GM06990 (cell line): Measurements from ENCODE around the gene PDZRN4.

Experiments
- DNase-seq: peaks from one replicate; pipeline ENCODE4 v3.0.0-alpha.2; 2011; ENCODE audit not compliant: insufficient read length; ENCODE audit errors: extremely low read depth
- H3K27me3 ChIP-seq: replicated peaks from 2 replicates; pipeline ENCODE4 v1.6.0; 2011; ENCODE audit warnings: low read length; ENCODE audit not compliant: control insufficient read depth, insufficient read depth
- H3K36me3 ChIP-seq: 2 replicates; pipeline ENCODE4 v1.5.1; 2011; ENCODE audit warnings: low read length; ENCODE audit not compliant: control insufficient read depth, insufficient read depth
- H3K4me3 ChIP-seq: replicated peaks from 2 replicates; pipeline ENCODE4 v1.5.1; 2011; ENCODE audit warnings: low read depth, mild to moderate bottlenecking, control low read depth, low read length
- CTCF ChIP-seq: IDR thresholded peaks from 2 replicates; pipeline ENCODE4 v1.5.1; 2011; ENCODE audit warnings: low read length, control low read depth, mild to moderate bottlenecking, inconsistent platforms; ENCODE audit not compliant: insufficient read depth, poor library complexity, severe bottlenecking

PDZRN4 gene

DNA sequence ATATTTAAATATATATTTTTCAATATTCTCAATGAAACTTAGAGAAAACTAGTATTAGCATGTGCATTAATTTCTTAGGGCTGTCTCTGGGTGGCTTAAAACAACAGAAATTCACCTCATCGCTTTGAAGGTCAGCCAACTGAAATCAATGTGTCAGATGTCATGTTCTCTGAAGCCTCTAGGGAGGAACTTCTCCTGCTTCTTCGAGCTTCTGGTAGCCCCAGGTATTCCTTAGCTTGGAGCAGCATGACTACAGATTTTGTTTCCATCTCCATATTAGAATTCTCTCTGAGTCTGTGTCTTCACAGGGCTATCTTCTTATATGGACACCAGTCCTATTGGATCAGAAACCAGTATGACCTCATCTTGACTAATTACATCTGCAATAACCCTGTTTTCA lies 221.5 kb downstream of the PDZRN4 start:
- H3K36me3 ChIP-seq, result no peaks in the 10 kb centered on the region
- H3K4me3 ChIP-seq, result no peak overlapping the region
- no peak for DNase-seq
- TF ChIP-seq CTCF, result no peak
- no peaks in the 10 kb centered on the region for H3K27me3 ChIP-seq

- no peak for DNase-seq
Measured at GRCh38 chr12:41418586-41418985, 230.5 kb downstream of the PDZRN4 start.

DNA sequence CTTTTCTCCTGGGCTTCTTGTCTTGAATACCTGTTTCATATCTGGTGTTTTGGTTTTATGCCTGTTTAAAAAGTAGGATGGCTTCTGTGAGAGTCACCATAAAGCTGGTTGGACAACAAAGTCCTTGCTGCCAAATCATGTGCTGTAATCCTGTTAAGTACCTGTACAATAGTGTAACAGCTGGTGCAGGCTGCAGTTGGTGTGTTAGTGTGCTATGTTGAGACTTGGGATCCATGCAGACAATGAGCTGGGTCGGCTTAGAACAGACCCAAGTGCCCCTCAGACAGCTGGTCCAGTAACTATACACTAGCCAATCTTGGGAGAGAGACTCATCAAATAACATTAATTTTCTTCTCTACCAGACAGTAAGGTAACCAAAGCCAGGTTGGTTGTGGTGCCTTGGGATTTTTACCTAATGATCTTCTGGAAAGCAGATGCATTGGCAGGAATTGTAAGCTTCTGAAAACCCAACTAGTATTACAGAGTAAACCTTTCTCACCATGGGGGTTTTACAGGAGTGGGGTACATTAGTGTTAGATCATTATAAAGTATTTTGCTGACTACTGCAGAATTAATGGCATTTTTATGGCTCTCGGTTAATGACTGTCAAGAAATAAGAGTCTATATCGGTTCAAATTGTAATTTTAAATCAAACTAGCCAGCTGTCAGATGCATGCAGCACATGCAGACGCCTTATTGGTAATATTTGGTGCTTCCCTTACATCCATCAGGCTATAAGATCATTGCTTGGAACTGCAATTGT lies 231.2 kb downstream of the PDZRN4 start:
- no peak overlapping the region for H3K4me3 ChIP-seq
- no peak for TF ChIP-seq CTCF

More at GRCh38 chr12:41418586-41418985, 230.5 kb downstream of the PDZRN4 start:
- H3K36me3 ChIP-seq, result no peaks in the 10 kb centered on the region
- H3K4me3 ChIP-seq, result no peak overlapping the region
- no peak for TF ChIP-seq CTCF
- no peaks in the 10 kb centered on the region for H3K27me3 ChIP-seq

DNA sequence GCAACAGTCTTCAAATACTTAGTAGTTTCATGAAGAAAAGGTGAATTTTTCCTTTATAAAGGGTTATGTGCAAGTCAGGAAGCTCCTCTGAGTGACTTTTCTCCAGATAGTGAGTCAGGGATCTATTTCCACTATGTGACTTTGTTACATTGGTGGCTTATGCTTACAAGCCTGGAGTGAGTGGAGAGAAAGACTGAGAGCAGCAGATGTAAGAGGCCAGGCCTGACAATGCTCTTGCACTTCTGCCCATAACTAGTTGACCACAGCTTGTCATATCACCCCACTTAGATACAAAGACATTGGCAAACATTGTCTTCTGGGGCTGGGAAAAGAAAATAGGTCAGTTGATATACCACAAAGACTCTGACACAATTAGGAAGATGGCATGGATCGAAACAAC lies 236.5 kb downstream of the PDZRN4 start:
- Histone ChIP-seq H3K36me3 (no peaks in the 10 kb centered on the region), H3K27me3 (no peaks in the 10 kb centered on the region), H3K4me3 (no peak overlapping the region)
- no peak for DNase-seq
- no peak for TF ChIP-seq CTCF

More for the DNA sequence above, 231.2 kb downstream of the PDZRN4 start:
- DNase-seq, result no peak
- Histone ChIP-seq H3K36me3 (no peaks in the 10 kb centered on the region), H3K27me3 (no peaks in the 10 kb centered on the region)

DNA sequence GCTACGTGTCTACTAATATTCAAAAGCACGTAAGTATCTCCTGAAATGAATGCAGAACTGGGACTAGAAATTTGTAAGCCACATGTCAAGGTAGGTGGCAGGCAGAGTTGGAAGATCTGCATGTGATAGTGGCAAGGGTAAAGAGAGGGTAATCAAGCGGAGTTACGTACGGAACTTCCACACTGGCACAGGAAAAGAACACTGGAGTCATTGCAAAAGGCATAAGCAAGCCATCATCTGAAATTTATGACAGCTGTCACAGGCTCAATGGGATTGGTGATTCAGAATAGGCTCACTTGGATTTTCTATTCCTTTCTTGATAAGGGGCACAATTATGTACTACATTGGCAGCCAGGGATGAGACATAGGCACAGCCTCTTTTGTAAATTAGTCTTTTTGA lies 245.3 kb downstream of the PDZRN4 start:
- Histone ChIP-seq H3K4me3 (no peak overlapping the region), H3K27me3 (no peaks in the 10 kb centered on the region), H3K36me3 (no peaks in the 10 kb centered on the region)
- DNase-seq, result no peak
- TF ChIP-seq CTCF, result no peak

DNA sequence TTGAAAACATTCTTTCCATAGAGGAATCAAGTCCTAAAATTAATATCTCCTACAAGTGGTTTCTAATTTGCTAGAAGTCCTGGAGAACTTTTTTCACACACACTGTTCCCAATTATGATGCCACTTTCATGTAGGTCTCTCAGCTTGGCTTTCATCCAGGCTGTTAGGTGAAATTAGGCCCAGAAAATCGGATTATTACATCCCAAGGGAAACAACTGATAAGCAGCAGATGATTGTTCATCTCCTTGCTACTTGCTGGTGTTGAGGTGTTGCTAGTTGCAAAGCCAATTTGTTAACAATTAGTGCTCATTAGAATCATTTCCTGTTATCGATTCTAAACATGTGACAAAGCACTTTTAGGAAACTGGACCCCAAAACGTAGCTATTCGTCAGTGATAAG lies 248.0 kb downstream of the PDZRN4 start:
- H3K36me3 ChIP-seq, result no peaks in the 10 kb centered on the region

More for the DNA sequence above, 248.0 kb downstream of the PDZRN4 start:
- Histone ChIP-seq H3K27me3 (no peaks in the 10 kb centered on the region), H3K4me3 (no peak overlapping the region)
- no peak for TF ChIP-seq CTCF
- no peak for DNase-seq
